ENCODE measurements around the gene PABPC1L.

- TF ChIP-seq REST (IDR thresholded peaks at IDR 0.05; ENCODE audit: insufficient read depth in 1 of 2, low read depth in 2 of 2, low read length in 2 of 2) (no peak), SIN3A (IDR thresholded peaks at IDR 0.05; ENCODE audit: borderline replicate concordance, insufficient read depth, low read length) (no peak), POLR2AphosphoS5 (IDR thresholded peaks at IDR 0.05; ENCODE audit: low read depth, low read length) (no peak), TAF1 (IDR thresholded peaks at IDR 0.05; ENCODE audit: borderline replicate concordance, insufficient read depth, low read length) (no peak), FOXP2 (optimal IDR thresholded peaks at IDR 0.05; ENCODE audit: borderline replicate concordance, extremely low read depth, extremely low read length, insufficient read depth) (no peak)
Observed at GRCh38 chr20:44952731-44953130, 42.9 kb downstream of the PABPC1L start.

Measured in PFSK-1 (cell line).